Endothelial cell of umbilical vein (primary cell): ENCODE data around the gene CCNDBP1. TPM values are rescaled to one million over a fixed set of nuclear protein-coding genes. Genes with fewer than 3 reads are reported as not detected.

Source experiments
- BruUV-seq: library from RNA; stranded (reverse); fragments of 400-500 nt; replicated peaks from 2 replicates; lab custom pipeline; 2021; lab: Mats Ljungman, UMichigan
- CTCF ChIA-PET: fragments of 300-600, 350-600 bp; sonication (Branson Sonifier 250); formaldehyde crosslinking; loops from one replicate; lab custom pipeline; 2021; ENCODE audit warnings: antibody characterized with exemption, inconsistent platforms; lab: Charles Lee
- POLR2A ChIA-PET: fragments of 300-600, 350-600 bp; sonication (Branson Sonifier 250); formaldehyde crosslinking; loops from one replicate; lab custom pipeline; 2021; ENCODE audit warnings: antibody characterized with exemption, inconsistent platforms; lab: Charles Lee
- DNase-seq: peaks from one replicate; pipeline ENCODE4 v3.0.0-alpha.2; 2011; ENCODE audit warnings: low read depth, low spot score
- FAIRE-seq: peaks from 2 replicates; lab custom pipeline; 2011; peaks lifted over from hg19 to GRCh38; lab: Jason Lieb, UNC
- H2AFZ ChIP-seq: 2 replicates; pipeline ENCODE4 v1.6.0; 2012; ENCODE audit warnings: low read depth, low read length, control low read depth, inconsistent platforms
- H3K27ac ChIP-seq: 2 replicates; pipeline ENCODE4 v1.5.1; 2011; ENCODE audit warnings: low read depth, mild to moderate bottlenecking, control low read depth, low read length, moderate library complexity; ENCODE audit not compliant: insufficient read depth
- H3K27me3 ChIP-seq, 2 experiments: 2 replicates each; pipeline versions ENCODE4 v1.6.0 to v1.6.1; 2011; ENCODE audit warnings: low read length in 2 of 2, mixed read lengths in 1 of 2; ENCODE audit not compliant: control insufficient read depth in 2 of 2, insufficient read depth in 2 of 2
- H3K36me3 ChIP-seq, 2 experiments: 2 replicates in 1 of 2; 3 replicates in 1 of 2; pipeline ENCODE4 v1.5.1; 2011; ENCODE audit warnings: low read length in 2 of 2, mild to moderate bottlenecking in 1 of 2, moderate library complexity in 1 of 2; ENCODE audit not compliant: control insufficient read depth in 2 of 2, insufficient read depth in 2 of 2; ENCODE audit errors: extremely low read depth in 1 of 2
- H3K4me1 ChIP-seq: 3 replicates; pipeline ENCODE4 v1.5.1; 2011; ENCODE audit warnings: mild to moderate bottlenecking, low read length; ENCODE audit not compliant: control insufficient read depth, insufficient read depth; ENCODE audit errors: extremely low read depth
- H3K4me2 ChIP-seq: 2 replicates; pipeline ENCODE4 v1.6.1; 2011; ENCODE audit warnings: low read length, control low read depth, mixed read lengths; ENCODE audit not compliant: insufficient read depth
- H3K4me3 ChIP-seq, 3 experiments: fragments of 200-600 bp in 1 of 3; sonication (generic), shearing (Covaris generic) in 1 of 3; replicated peaks in 1 of 3; 2 replicates each; pipeline ENCODE4 v1.5.1; 2011 to 2016; ENCODE audit warnings: control low read depth in 3 of 3, low read length in 3 of 3, mild to moderate bottlenecking in 2 of 3, inconsistent platforms in 1 of 3, low read depth in 1 of 3, moderate library complexity in 1 of 3; ENCODE audit not compliant: insufficient read depth in 1 of 3
- H3K79me2 ChIP-seq: 2 replicates; pipeline ENCODE4 v1.6.0; 2012; ENCODE audit warnings: low read length, inconsistent platforms; ENCODE audit not compliant: control insufficient read depth, insufficient read depth
- H3K9ac ChIP-seq: replicated peaks from 2 replicates; pipeline ENCODE3; 2011; ENCODE audit warnings: low read length, control low read depth; ENCODE audit not compliant: insufficient read depth; ENCODE audit errors: extremely low read depth
- H3K9me1 ChIP-seq: replicated peaks from 3 replicates; pipeline ENCODE4 v1.6.0; 2011; ENCODE audit warnings: mild to moderate bottlenecking, low read length; ENCODE audit not compliant: control insufficient read depth, insufficient read depth; ENCODE audit errors: extremely low read depth
- H3K9me3 ChIP-seq: replicated peaks from 2 replicates; pipeline ENCODE4 v1.5.1; 2012; ENCODE audit warnings: low read length, inconsistent platforms; ENCODE audit not compliant: control insufficient read depth, insufficient read depth
- H4K20me1 ChIP-seq: replicated peaks from 2 replicates; pipeline ENCODE3; 2011; ENCODE audit warnings: mild to moderate bottlenecking, low read length; ENCODE audit not compliant: control insufficient read depth, insufficient read depth; ENCODE audit errors: extremely low read depth
- CTCF ChIP-seq, 2 donors: IDR thresholded peaks; 1 replicate in 1 of 2; 2 replicates in 1 of 2; pipeline ENCODE4 v1.5.1; 2011; ENCODE audit warnings: low read length in 2 of 2, mild to moderate bottlenecking in 2 of 2, moderate library complexity in 2 of 2, control low read depth in 1 of 2, inconsistent platforms in 1 of 2, low read depth in 1 of 2; ENCODE audit not compliant: insufficient read depth in 1 of 2; ENCODE audit errors: extremely low read depth in 1 of 2
- EZH2 ChIP-seq: IDR thresholded peaks from 2 replicates; pipeline ENCODE4 v1.6.1; 2012; ENCODE audit warnings: borderline replicate concordance, low read depth, mild to moderate bottlenecking, moderate library complexity, low read length, inconsistent platforms; ENCODE audit not compliant: severe bottlenecking
- GATA2 ChIP-seq: IDR thresholded peaks from 2 replicates; pipeline ENCODE4 v1.7.0; 2011; ENCODE audit warnings: low read depth, mild to moderate bottlenecking, moderate library complexity, mixed read lengths, low read length; ENCODE audit not compliant: insufficient read length, insufficient read depth
- MAX ChIP-seq: IDR thresholded peaks from 2 replicates; pipeline ENCODE4 v1.6.1; 2011; ENCODE audit not compliant: insufficient read depth, insufficient read length
- MYC ChIP-seq: IDR thresholded peaks from one replicate; pipeline ENCODE4 v1.6.1; 2011; ENCODE audit warnings: mild to moderate bottlenecking, low read depth, low read length
- POLR2A ChIP-seq: IDR thresholded peaks from 2 replicates; pipeline ENCODE4 v1.6.1; 2012; ENCODE audit warnings: low read depth, mild to moderate bottlenecking, control low read depth, low read length
- POLR2AphosphoS5 ChIP-seq: IDR thresholded peaks from 2 replicates; pipeline ENCODE4 v1.6.1; 2012; ENCODE audit warnings: low read depth, mild to moderate bottlenecking, control low read depth, low read length, moderate library complexity; ENCODE audit not compliant: insufficient read depth
- dilution Hi-C: fragments of 300-500 bp; cut with MboI; formaldehyde crosslinking; loops from one replicate; pipeline ENCODE4 v1.15.0; 2019; ENCODE audit warnings: low sequenced_read_pairs; ENCODE audit not compliant: extremely low pct_ligation_motif_present
- intact Hi-C: fragments of 100-400 bp; cut with micrococcal nuclease; formaldehyde crosslinking; loops from one replicate; pipeline ENCODE4 v1.10.0; 2022
- polyA plus RNA-seq, 4 experiments: library from polyadenylated mRNA; depleted of rRNA in 3 of 4; stranded (reverse) in 3 of 4; unstranded in 1 of 4; fragments of >200 nt; gene quantifications; 2 replicates each; pipeline versions ENCODE4 v1.2.1 to v1.2.3, GENCODE V29; 2011 to 2012; ENCODE audit warnings: missing spikeins in 1 of 4
- total RNA-seq: library from RNA; stranded (reverse); gene quantifications from 2 replicates; pipeline ENCODE4 v1.2.3, GENCODE V29; 2021

Gene CCNDBP1
- total and polyA plus RNA-seq, 2 donors (not counting 3 experiments of a cell fraction or from before 2014, with no cell fraction given), result 39.9 to 54.9 TPM

GRCh38 chr15:43183270-43183669 is 1.9 kb upstream of the CCNDBP1 start:
- H3K4me2 ChIP-seq, result no peak overlapping the region
- H3K4me1 ChIP-seq, result peaks cover 5% of the 10 kb centered on the region
- no peak overlapping the region for H3K27ac ChIP-seq
- no peak for TF ChIP-seq EZH2
- no peak for TF ChIP-seq CTCF (IDR thresholded peaks at IDR 0.05; ENCODE audit: extremely low read depth in 1 of 2, insufficient read depth in 1 of 2, low read depth in 1 of 2, low read length in 2 of 2)
- no peak for TF ChIP-seq POLR2AphosphoS5
- TF ChIP-seq MAX, result no peak
- no peak for TF ChIP-seq GATA2
- TF ChIP-seq MYC, result no peak
- no peak for TF ChIP-seq POLR2A
- H4K20me1 ChIP-seq, result no peaks in the 10 kb centered on the region
- CTCF ChIA-PET, result interaction anchor here (0.7 to 2.4 kb wide), 6 partner anchors 15 to 102 kb away, joined by 3 to 23 read pairs (median 4); no protein-coding TSS in a partner anchor
- H3K27me3 ChIP-seq, result no peaks in the 10 kb centered on the region
- no TSS peak for BruUV-seq
- dilution Hi-C loops, result no loop called here
- no peak overlapping the region for H2AFZ ChIP-seq
- DNase-seq (no peak), FAIRE-seq (no peak)
- H3K9me1 ChIP-seq, result no peaks in the 10 kb centered on the region
- H3K36me3 ChIP-seq, result no peaks in the 10 kb centered on the region
- peaks cover 3% of the 10 kb centered on the region for H3K79me2 ChIP-seq
- no peak overlapping the region for H3K4me3 ChIP-seq
- no peak overlapping the region for H3K9ac ChIP-seq
- H3K9me3 ChIP-seq, result no peaks in the 10 kb centered on the region
- POLR2A ChIA-PET, result interaction anchor here (0.9 kb wide), 1 partner anchor 9 kb away, joined by 3 read pairs; no protein-coding TSS in a partner anchor
- intact Hi-C loops, result no loop called here
